ENCODE measurements around the gene CHPF2. TPM values are rescaled to one million over a fixed set of nuclear protein-coding genes. Genes with fewer than 3 reads are reported as not detected.

CHPF2 gene
- total RNA-seq, 1 donor, result 47.0 TPM

GRCh38 chr7:151286148-151286547, 53.9 kb downstream of the CHPF2 start:
- no peak for TF ChIP-seq CTCF (IDR thresholded peaks at IDR 0.05; ENCODE audit: insufficient read depth, low read length)
- no peak overlapping the region for H3K4me3 ChIP-seq (ENCODE audit: low read depth, low read length)
- peak; percentile 25 for DNase-seq (ENCODE audit: low read depth)

Other genes starting within 250 kb of the CHPF2 start
- gene NOS3, start 241.5 kb upstream of the CHPF2 start, total RNA-seq (ENCODE audit: low replicate concordance), result 0.36 and 4.6 TPM in 2 replicates
- under 0.01 and 0.98 TPM in 2 replicates for gene ATG9B, start 208.0 kb upstream of the CHPF2 start, total RNA-seq (ENCODE audit: low replicate concordance)
- gene ABCB8, start 204.0 kb upstream of the CHPF2 start, total RNA-seq (ENCODE audit: low replicate concordance), result 18.1 and 30.9 TPM in 2 replicates
- gene ASIC3, start 184.0 kb upstream of the CHPF2 start, total RNA-seq (ENCODE audit: low replicate concordance), result 0.18 TPM in 1 of 2 replicates, not detected in the other
- 16.1 and 28.9 TPM in 2 replicates for gene CDK5, start 174.6 kb upstream of the CHPF2 start, total RNA-seq (ENCODE audit: low replicate concordance)
- gene SLC4A2, start 172.9 kb upstream of the CHPF2 start, total RNA-seq (ENCODE audit: low replicate concordance), result 39.7 and 65.4 TPM in 2 replicates
- gene FASTK, start 151.7 kb upstream of the CHPF2 start, total RNA-seq (ENCODE audit: low replicate concordance), result 62.7 and 86.0 TPM in 2 replicates
- 11.7 and 20.2 TPM in 2 replicates for gene TMUB1, start 149.0 kb upstream of the CHPF2 start, total RNA-seq (ENCODE audit: low replicate concordance)
- gene AGAP3, start 146.0 kb upstream of the CHPF2 start, total RNA-seq (ENCODE audit: low replicate concordance), result 50.2 and 74.6 TPM in 2 replicates
- gene GBX1, start 64.8 kb upstream of the CHPF2 start, total RNA-seq (ENCODE audit: low replicate concordance), result not detected in 2 replicates
- not detected in 2 replicates for gene ASB10, start 45.2 kb upstream of the CHPF2 start, total RNA-seq (ENCODE audit: low replicate concordance)
- gene H2BK1, start 22.0 kb upstream of the CHPF2 start, total RNA-seq (ENCODE audit: low replicate concordance), result not detected in 2 replicates
- gene ABCF2, start 5.3 kb upstream of the CHPF2 start, total RNA-seq (ENCODE audit: low replicate concordance), result 18.8 and 50.9 TPM in 2 replicates
- gene SMARCD3, start 16.2 kb downstream of the CHPF2 start, total RNA-seq (ENCODE audit: low replicate concordance), result 44.9 and 59.7 TPM in 2 replicates
- gene NUB1, start 109.3 kb downstream of the CHPF2 start, total RNA-seq (ENCODE audit: low replicate concordance), result 46.5 and 193 TPM in 2 replicates
- 0.45 and 17.7 TPM in 2 replicates for gene WDR86, start 177.6 kb downstream of the CHPF2 start, total RNA-seq (ENCODE audit: low replicate concordance)
- gene CRYGN, start 207.7 kb downstream of the CHPF2 start, total RNA-seq (ENCODE audit: low replicate concordance), result 0.09 and 0.16 TPM in 2 replicates